ENCODE results near the gene TLN1. TPM values are rescaled to one million over a fixed set of nuclear protein-coding genes. Genes with fewer than 3 reads are reported as not detected.

The TLN1 gene
- total RNA-seq, 1 donor from 2014 or later: 56.2 TPM

- no peak for DNase-seq
- Mint-ChIP-seq H3K4me1 (ENCODE audit: low read depth, unreplicated experiment) (no peaks in the 10 kb centered on the region), H3K9me3 (ENCODE audit: unreplicated experiment) (no peaks in the 10 kb centered on the region), H3K36me3 (ENCODE audit: unreplicated experiment) (peaks cover 12% of the 10 kb centered on the region), H3K27me3 (ENCODE audit: unreplicated experiment) (peaks cover 2% of the 10 kb centered on the region), H3K4me3 (ENCODE audit: unreplicated experiment) (no peak overlapping the region), H3K27ac (ENCODE audit: unreplicated experiment) (no peak overlapping the region)
- TF ChIP-seq CTCF (IDR thresholded peaks at IDR 0.05; ENCODE audit: partially characterized antibody, unreplicated experiment): no peak
These were observed 26.1 kb downstream of the TLN1 start for GRCh38 chr9:35705836-35706430.

- no peak for TF ChIP-seq CTCF (IDR thresholded peaks at IDR 0.05; ENCODE audit: partially characterized antibody, unreplicated experiment)
- DNase-seq: no peak
- Mint-ChIP-seq H3K36me3 (ENCODE audit: unreplicated experiment) (peaks cover 12% of the 10 kb centered on the region), H3K27ac (ENCODE audit: unreplicated experiment) (no peak overlapping the region), H3K27me3 (ENCODE audit: unreplicated experiment) (peaks cover 2% of the 10 kb centered on the region), H3K4me3 (ENCODE audit: unreplicated experiment) (no peak overlapping the region), H3K4me1 (ENCODE audit: low read depth, unreplicated experiment) (no peaks in the 10 kb centered on the region), H3K9me3 (ENCODE audit: unreplicated experiment) (no peaks in the 10 kb centered on the region)
These were observed 26.6 kb downstream of the TLN1 start for GRCh38 chr9:35705372-35705771.

GRCh38 chr9:35703906-35704672, 27.9 kb downstream of the TLN1 start:
- no peak overlapping the region for H3K4me3 Mint-ChIP-seq (ENCODE audit: unreplicated experiment)
- H3K4me1 Mint-ChIP-seq (ENCODE audit: low read depth, unreplicated experiment): no peaks in the 10 kb centered on the region
- H3K27ac Mint-ChIP-seq (ENCODE audit: unreplicated experiment): no peak overlapping the region

DNA sequence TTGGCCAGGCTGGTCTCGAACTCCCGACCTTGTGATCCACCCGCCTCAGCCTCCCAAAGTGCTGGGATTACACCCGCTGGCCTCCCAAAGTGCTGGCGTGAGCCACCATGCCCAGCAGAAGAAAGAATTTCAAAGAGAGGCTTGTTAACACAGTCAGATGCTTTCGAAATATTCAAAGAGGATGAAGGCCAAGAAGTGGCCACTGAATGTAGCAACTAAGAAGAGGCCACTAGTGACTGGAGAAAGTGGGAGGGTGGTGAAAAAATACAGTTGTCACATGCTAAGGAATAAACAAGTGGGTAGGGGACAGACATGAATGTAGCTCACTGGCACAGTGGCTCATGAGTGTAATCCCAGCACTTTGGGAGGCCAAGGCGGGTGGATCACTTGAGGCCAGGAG, 29.3 kb downstream of the TLN1 start:
- peaks cover 5% of the 10 kb centered on the region for H3K36me3 Mint-ChIP-seq (ENCODE audit: unreplicated experiment)

More at GRCh38 chr9:35703906-35704672, 27.9 kb downstream of the TLN1 start:
- no peak for DNase-seq
- Mint-ChIP-seq H3K36me3 (ENCODE audit: unreplicated experiment) (peaks cover 12% of the 10 kb centered on the region), H3K9me3 (ENCODE audit: unreplicated experiment) (no peaks in the 10 kb centered on the region), H3K27me3 (ENCODE audit: unreplicated experiment) (peaks cover under 1% of the 10 kb centered on the region)
- TF ChIP-seq CTCF (IDR thresholded peaks at IDR 0.05; ENCODE audit: partially characterized antibody, unreplicated experiment): no peak

More for the DNA sequence above, 29.3 kb downstream of the TLN1 start:
- H3K27me3 Mint-ChIP-seq (ENCODE audit: unreplicated experiment): no peaks in the 10 kb centered on the region
- no peaks in the 10 kb centered on the region for H3K9me3 Mint-ChIP-seq (ENCODE audit: unreplicated experiment)
- no peak overlapping the region for H3K27ac Mint-ChIP-seq (ENCODE audit: unreplicated experiment)
- TF ChIP-seq CTCF (IDR thresholded peaks at IDR 0.05; ENCODE audit: partially characterized antibody, unreplicated experiment): no peak
- DNase-seq: no peak
- H3K4me3 Mint-ChIP-seq (ENCODE audit: unreplicated experiment): no peak overlapping the region
- H3K4me1 Mint-ChIP-seq (ENCODE audit: low read depth, unreplicated experiment): no peaks in the 10 kb centered on the region

Data from glutamatergic neuron (in vitro differentiated cells).